Adrenal gland (tissue), 12 donors: Measurements from ENCODE around the gene TAAR9. TPM values are rescaled to one million over a fixed set of nuclear protein-coding genes. Genes with fewer than 3 reads are reported as not detected.
A peak's percentile ranks its signal among the peaks of the same experiment; 100 is the strongest.

Source experiments
- DNase-seq, 7 donors: peaks; one replicate each; pipeline ENCODE4 v3.0.0-alpha.2; 2019 to 2020
- H3K27ac ChIP-seq, 5 donors: fragments of 200-600 bp; sonication (generic) in 4 of 5; 1 replicate in 3 of 5; 2 replicates in 2 of 5; pipeline versions ENCODE4 v1.5.1 to v1.8.0; 2016 to 2020; ENCODE audit warnings: mild to moderate bottlenecking in 1 of 5
- H3K27me3 ChIP-seq: fragments of 200-600 bp; 2 replicates; pipeline ENCODE4 v1.8.0; 2021
- H3K36me3 ChIP-seq, 2 donors: fragments of 200-600 bp; replicated peaks in 1 of 2; 1 replicate in 1 of 2; 2 replicates in 1 of 2; pipeline versions ENCODE4 v1.5.1 to v1.8.0; 2018 to 2022
- H3K4me1 ChIP-seq, 2 donors: fragments of 200-600 bp; replicated peaks in 1 of 2; 1 replicate in 1 of 2; 2 replicates in 1 of 2; pipeline versions ENCODE4 v1.5.1 to v1.8.0; 2018 to 2021
- H3K4me3 ChIP-seq, 4 donors: fragments of 200-600 bp; sonication (generic) in 3 of 4; one replicate each; pipeline ENCODE4 v1.5.1; 2016 to 2018
- H3K9me3 ChIP-seq, 3 donors: fragments of 200-600 bp; sonication (generic) in 1 of 3; replicated peaks in 1 of 3; 1 replicate in 2 of 3; 2 replicates in 1 of 3; pipeline versions ENCODE4 v1.5.1 to v1.8.0; 2016 to 2021
- CTCF ChIP-seq, 6 experiments: fragments of 450-650 bp in 4 of 6; fragments of 200-600 bp in 2 of 6; sonication (generic) in 1 of 6; IDR thresholded peaks; 1 replicate in 5 of 6; 2 replicates in 1 of 6; pipeline versions ENCODE4 v1.5.1 to v1.8.0; 2016 to 2021; ENCODE audit warnings: antibody characterized with exemption in 6 of 6, mild to moderate bottlenecking in 2 of 6, moderate library complexity in 1 of 6
- POLR2A ChIP-seq, 2 donors: fragments of 450-650 bp; IDR thresholded peaks; one replicate each; pipeline ENCODE4 v1.6.1; 2017; ENCODE audit warnings: antibody characterized with exemption in 2 of 2, mild to moderate bottlenecking in 2 of 2, moderate library complexity in 1 of 2
- WGBS, 4 donors: extraction: QIAGEN DNeasy Blood & Tissue Kit in 2 of 4; methylation state at CpG; one replicate each; pipeline versions ENCODE4 v1.1.5 to v1.1.7; 2013 to 2017; 5-methylcytosine and 5-hydroxymethylcytosine counted together
- intact Hi-C, 2 donors: fragments of 100-400 bp; cut with DNase I; formaldehyde crosslinking; loops; one replicate each; pipeline versions ENCODE4 v1.14.1 to v1.15.0; 2022 to 2023
- polyA plus RNA-seq, 3 donors: library from polyadenylated mRNA; stranded (reverse); fragments of 200-250 nt in 2 of 3; fragments of 350-450 nt in 1 of 3; fragmentation: Illumina TruSeq in 1 of 3; extraction: RNeasy Lipid Tissue Mini Kit (QIAGEN cat#74804) in 1 of 3; gene quantifications; one replicate each; pipeline ENCODE4 v1.2.3, GENCODE V29; 2013 to 2014
- total RNA-seq, 9 donors: library from RNA; depleted of rRNA in 4 of 9; stranded (reverse); fragments of >200 nt in 4 of 9; fragments of 120-200 nt in 1 of 9; fragmentation: NEBNext Ultra II Directional in 1 of 9; extraction: Animal tissue kit (Norgen Biotek cat#: 25700) in 1 of 9; gene quantifications; one replicate each; pipeline versions ENCODE4 v1.1.0 to v1.2.4, GENCODE V29; 2013 to 2023
- donor health status: healthy with polysubstance abuse.
- donor health status: Bipolar disorder and iron deficiency.
- donor health status: DM: yes; HTN: yes; CAD: no.
- donor health status: DM: no; HTN: no; CAD: no.
- donor health status: DM: no; HTN: no; CAD: no.
- donor health status: DM: yes; HTN: yes; CAD: no.

The TAAR9 gene
- total and polyA plus RNA-seq, 12 donors = not detected

- Histone ChIP-seq H3K4me3 (no peak overlapping the region), H3K36me3 (no peaks in the 10 kb centered on the region), H3K9me3 (no peaks in the 10 kb centered on the region), H3K27ac (no peak overlapping the region), H3K4me1 (peaks cover 5 to 22% of the 10 kb centered on the region in 2 donors), H3K27me3 (no peaks in the 10 kb centered on the region)
- intact Hi-C loops = no loop called here
- TF ChIP-seq CTCF (IDR thresholded peaks at IDR 0.05) (no peak), POLR2A (IDR thresholded peaks at IDR 0.05) (no peak)
- no peak for DNase-seq
- WGBS, 4 donors = 32 to 63% (median 34%) methylated on average over 4 of the region's 4 CpGs
Observed at GRCh38 chr6:132496519-132497180, 41.4 kb upstream of the TAAR9 start.

GRCh38 chr6:132498638-132499037, 39.4 kb upstream of the TAAR9 start:
- intact Hi-C loops = no loop called here
- no peak for TF ChIP-seq CTCF (IDR thresholded peaks at IDR 0.05)
- TF ChIP-seq POLR2A (IDR thresholded peaks at IDR 0.05) = no peak
- H3K9me3 ChIP-seq = no peaks in the 10 kb centered on the region
- no peak for DNase-seq
- WGBS, 4 donors = 76 to 85% (median 82%) methylated on average over 3 of the region's 3 CpGs
- peaks cover 5 to 22% of the 10 kb centered on the region in 2 donors for H3K4me1 ChIP-seq
- H3K27ac ChIP-seq = no peak overlapping the region
- H3K27me3 ChIP-seq = no peaks in the 10 kb centered on the region
- H3K36me3 ChIP-seq = no peaks in the 10 kb centered on the region
- no peak overlapping the region for H3K4me3 ChIP-seq

- Histone ChIP-seq H3K27me3 (no peaks in the 10 kb centered on the region), H3K36me3 (no peaks in the 10 kb centered on the region), H3K27ac (no peak overlapping the region), H3K4me3 (no peak overlapping the region), H3K9me3 (no peaks in the 10 kb centered on the region), H3K4me1 (peaks cover 5 to 33% of the 10 kb centered on the region in 2 donors)
- 59 to 61% (median 60%) methylated on average over 4 of the region's 4 CpGs for WGBS, 4 donors
- intact Hi-C loops = no loop called here
- TF ChIP-seq CTCF (IDR thresholded peaks at IDR 0.05) = no peak
- TF ChIP-seq POLR2A (IDR thresholded peaks at IDR 0.05) = no peak
- no peak for DNase-seq
Observed at GRCh38 chr6:132499757-132500156, 38.3 kb upstream of the TAAR9 start.

- H3K27ac ChIP-seq = peak overlapping the region in 1 of 5 donors; percentile 48
- H3K9me3 ChIP-seq = no peaks in the 10 kb centered on the region
- no peak overlapping the region for H3K4me3 ChIP-seq
- WGBS, 4 donors = 72 to 81% (median 77%) methylated on average over 5 of the region's 5 CpGs
- H3K4me1 ChIP-seq = peaks cover 0 to 35% of the 10 kb centered on the region in 2 donors
- peak in 1 of 7 donors; percentile 11 for DNase-seq
- no peaks in the 10 kb centered on the region for H3K27me3 ChIP-seq
- H3K36me3 ChIP-seq = no peaks in the 10 kb centered on the region
- intact Hi-C loops = no loop called here
- TF ChIP-seq POLR2A (IDR thresholded peaks at IDR 0.05) = no peak
- no peak for TF ChIP-seq CTCF (IDR thresholded peaks at IDR 0.05)
Observed at GRCh38 chr6:132504757-132505156, 33.3 kb upstream of the TAAR9 start.
